H1 (cell line): ENCODE results near the gene CEP68. TPM values are rescaled to one million over a fixed set of nuclear protein-coding genes. Genes with fewer than 3 reads are reported as not detected.

Experiments
- CTCF ChIA-PET: fragments of 300-600 bp; sonication (Branson Sonifier 250); formaldehyde crosslinking; loops from one replicate; lab custom pipeline; 2021; ENCODE audit not compliant: partially characterized antibody; lab: Charles Lee
- POLR2A ChIA-PET: fragments of 300-600 bp; sonication (Branson Sonifier 250); formaldehyde crosslinking; loops from one replicate; lab custom pipeline; 2021; ENCODE audit warnings: inconsistent platforms; ENCODE audit not compliant: partially characterized antibody; lab: Charles Lee
- DNase-seq, 2 experiments: peaks; one replicate each; pipeline versions ENCODE4 v3.0.0 to v3.0.0-alpha.2; 2010 to 2022; ENCODE audit warnings: low spot score in 2 of 2, low read depth in 1 of 2, mixed read lengths in 1 of 2
- FAIRE-seq: peaks from 2 replicates; lab custom pipeline; 2011; peaks lifted over from hg19 to GRCh38; lab: Jason Lieb, UNC
- H2AFZ ChIP-seq: 2 replicates; pipeline ENCODE4 v1.8.1; 2012; ENCODE audit warnings: low read length, inconsistent platforms
- H2AK5ac ChIP-seq: 2 replicates; pipeline ENCODE4 v1.6.1; 2013; ENCODE audit warnings: low read depth, low read length
- H2BK120ac ChIP-seq: replicated peaks from 2 replicates; pipeline ENCODE3; 2013; ENCODE audit warnings: low read depth, low read length, inconsistent platforms
- H2BK12ac ChIP-seq: 2 replicates; pipeline ENCODE4 v1.6.1; 2013; ENCODE audit warnings: low read depth, low read length
- H2BK15ac ChIP-seq: 2 replicates; pipeline ENCODE4 v1.6.1; 2013; ENCODE audit warnings: low read length
- H2BK20ac ChIP-seq: 2 replicates; pipeline ENCODE4 v1.6.1; 2013; ENCODE audit warnings: low read length
- H2BK5ac ChIP-seq: 2 replicates; pipeline ENCODE4 v1.6.1; 2013; ENCODE audit warnings: low read depth, low read length
- H3K14ac ChIP-seq: 2 replicates; pipeline ENCODE4 v1.6.1; 2013; ENCODE audit warnings: inconsistent platforms; ENCODE audit not compliant: insufficient read length
- H3K18ac ChIP-seq: 2 replicates; pipeline ENCODE4 v1.6.1; 2013; ENCODE audit warnings: low read length; ENCODE audit errors: extremely low read depth
- H3K23ac ChIP-seq: 2 replicates; pipeline ENCODE4 v1.6.1; 2013; ENCODE audit warnings: inconsistent platforms; ENCODE audit not compliant: insufficient read length
- H3K23me2 ChIP-seq: 2 replicates; pipeline ENCODE4 v1.6.1; 2013; ENCODE audit warnings: low read depth, low read length
- H3K27ac ChIP-seq: 2 replicates; pipeline ENCODE4 v1.6.1; 2011; ENCODE audit warnings: low read depth, low read length, inconsistent platforms
- H3K27me3 ChIP-seq, 4 experiments: replicated peaks in 1 of 4; 1 replicate in 1 of 4; 2 replicates in 3 of 4; pipeline versions ENCODE4 v1.6.1 to v1.8.1; 2011 to 2013; ENCODE audit warnings: low read length in 3 of 4, mild to moderate bottlenecking in 3 of 4, inconsistent platforms in 2 of 4, mixed read lengths in 2 of 4, moderate library complexity in 1 of 4; ENCODE audit not compliant: control insufficient read depth in 3 of 4, insufficient read depth in 3 of 4; ENCODE audit errors: extremely low read depth in 1 of 4
- H3K36me3 ChIP-seq, 4 experiments: 2 replicates each; pipeline versions ENCODE4 v1.6.1 to v1.8.1; 2011 to 2013; ENCODE audit warnings: mild to moderate bottlenecking in 4 of 4, low read length in 3 of 4, moderate library complexity in 2 of 4, control low read depth in 1 of 4, inconsistent platforms in 1 of 4; ENCODE audit not compliant: insufficient read depth in 4 of 4, control insufficient read depth in 2 of 4
- H3K4ac ChIP-seq: replicated peaks from 2 replicates; pipeline ENCODE3; 2013; ENCODE audit warnings: low read length, low read depth, mixed read lengths, inconsistent platforms; ENCODE audit not compliant: insufficient read length
- H3K4me1 ChIP-seq, 4 experiments: replicated peaks in 1 of 4; 1 replicate in 1 of 4; 2 replicates in 3 of 4; pipeline versions ENCODE4 v1.6.1 to v1.8.1; 2011 to 2013; ENCODE audit warnings: low read length in 3 of 4, inconsistent platforms in 2 of 4, mixed read lengths in 1 of 4; ENCODE audit not compliant: insufficient read depth in 4 of 4, control insufficient read depth in 3 of 4
- H3K4me2 ChIP-seq, 2 experiments: 2 replicates each; pipeline versions ENCODE4 v1.6.1 to v1.8.1; 2011 to 2013; ENCODE audit warnings: low read depth in 2 of 2, low read length in 2 of 2, control low read depth in 1 of 2, inconsistent platforms in 1 of 2, mild to moderate bottlenecking in 1 of 2; ENCODE audit not compliant: insufficient read depth in 1 of 2
- H3K4me3 ChIP-seq, 4 experiments: fragments of 200-600, 300-600 bp in 1 of 4; sonication (generic), shearing (Covaris generic), sonication (Bioruptor Twin) in 1 of 4; 2 replicates each; pipeline versions ENCODE4 v1.5.1 to v1.8.1; 2011 to 2016; ENCODE audit warnings: low read length in 4 of 4, low read depth in 3 of 4, control low read depth in 2 of 4, inconsistent platforms in 2 of 4, mild to moderate bottlenecking in 2 of 4, mixed read lengths in 1 of 4, moderate library complexity in 1 of 4; ENCODE audit not compliant: insufficient read depth in 2 of 4; ENCODE audit errors: extremely low read depth in 1 of 4
- H3K56ac ChIP-seq: replicated peaks from 2 replicates; pipeline ENCODE3; 2013; ENCODE audit warnings: low read depth, mild to moderate bottlenecking, mixed read lengths, low read length, inconsistent platforms; ENCODE audit not compliant: insufficient read length
- H3K79me1 ChIP-seq: 2 replicates; pipeline ENCODE4 v1.6.1; 2013; ENCODE audit warnings: low read depth, low read length, control low read depth
- H3K79me2 ChIP-seq, 2 experiments: 2 replicates each; pipeline versions ENCODE4 v1.6.1 to v1.8.1; 2012 to 2013; ENCODE audit warnings: low read length in 2 of 2, mild to moderate bottlenecking in 2 of 2, inconsistent platforms in 1 of 2; ENCODE audit not compliant: insufficient read depth in 2 of 2, control insufficient read depth in 1 of 2
- H3K9ac ChIP-seq, 4 experiments: replicated peaks in 1 of 4; 1 replicate in 1 of 4; 2 replicates in 3 of 4; pipeline versions ENCODE4 v1.6.1 to v1.8.1; 2011 to 2013; ENCODE audit warnings: low read depth in 3 of 4, low read length in 3 of 4, control low read depth in 2 of 4, mild to moderate bottlenecking in 2 of 4, moderate library complexity in 2 of 4, inconsistent platforms in 1 of 4; ENCODE audit errors: extremely low read depth in 1 of 4
- H3K9me3 ChIP-seq, 2 experiments: 2 replicates each; pipeline versions ENCODE4 v1.6.1 to v1.8.1; 2012 to 2013; ENCODE audit warnings: mild to moderate bottlenecking in 2 of 2, moderate library complexity in 2 of 2, control low read depth in 1 of 2, inconsistent platforms in 1 of 2, low read depth in 1 of 2, low read length in 1 of 2, mixed read lengths in 1 of 2; ENCODE audit not compliant: insufficient read depth in 2 of 2
- H4K20me1 ChIP-seq, 2 experiments: replicated peaks in 1 of 2; 2 replicates each; pipeline versions ENCODE3 to v1.8.1; 2011 to 2013; ENCODE audit warnings: inconsistent platforms in 2 of 2, low read length in 2 of 2, mild to moderate bottlenecking in 1 of 2; ENCODE audit not compliant: insufficient read depth in 2 of 2, control insufficient read depth in 1 of 2
- H4K5ac ChIP-seq: 2 replicates; pipeline ENCODE4 v1.6.1; 2013; ENCODE audit warnings: low read length, low read depth, mixed read lengths, inconsistent platforms; ENCODE audit not compliant: insufficient read length
- H4K8ac ChIP-seq: 2 replicates; pipeline ENCODE4 v1.8.0; 2013; ENCODE audit warnings: mild to moderate bottlenecking, moderate library complexity, low read length, inconsistent platforms; ENCODE audit not compliant: insufficient read depth; ENCODE audit errors: extremely low read depth
- H4K91ac ChIP-seq: replicated peaks from 2 replicates; pipeline ENCODE3; 2013; ENCODE audit warnings: low read length, mixed read lengths, inconsistent platforms; ENCODE audit not compliant: insufficient read length
- ASH2L ChIP-seq: fragments of 200-600, 300-600 bp; sonication (generic); IDR thresholded peaks from one replicate; pipeline ENCODE4 v1.7.1; 2017; ENCODE audit warnings: low read length
- POLR2AphosphoS5 ChIP-seq: IDR thresholded peaks from 2 replicates; pipeline ENCODE4 v1.6.1; 2011; ENCODE audit warnings: low read depth, low read length
- SAP30 ChIP-seq: fragments of 300-600 bp; sonication (generic); IDR thresholded peaks from 2 replicates; pipeline ENCODE4 v1.7.1; 2012; ENCODE audit warnings: low read length, moderate library complexity, mild to moderate bottlenecking, inconsistent platforms; ENCODE audit not compliant: insufficient read depth, insufficient replicate concordance
- WGBS, 2 experiments: shearing (Covaris generic) in 1 of 2; methylation state at CpG; one replicate each; pipeline versions ENCODE4 v1.1.6 to v1.1.7; 2013 to 2015; ENCODE audit warnings: low lambda C conversion rate in 2 of 2, mixed read lengths in 2 of 2, inconsistent platforms in 1 of 2, low coverage in 1 of 2, missing lambda C conversion rate in 1 of 2; ENCODE audit not compliant: insufficient replicate concordance in 2 of 2, insufficient coverage in 1 of 2, insufficient read length in 1 of 2; ENCODE audit errors: extremely low coverage in 1 of 2, missing lambda C conversion rate in 1 of 2; 5-methylcytosine and 5-hydroxymethylcytosine counted together
- polyA plus RNA-seq, 7 experiments: library from polyadenylated mRNA; depleted of rRNA in 3 of 7; stranded (reverse) in 5 of 7; unstranded in 2 of 7; fragments of >200 nt in 5 of 7; fragments of 200-250 nt in 2 of 7; gene quantifications; 1 replicate in 5 of 7; 2 replicates in 1 of 7; 4 replicates in 1 of 7; pipeline versions ENCODE4 v1.2.1 to v1.2.3, GENCODE V29; 2011 to 2013; ENCODE audit warnings: missing spikeins in 2 of 7, mixed read lengths in 2 of 7
- total RNA-seq: library from RNA; stranded (reverse); fragmentation: NEBNext Ultra II Directional; extraction: Animal tissue kit (Norgen Biotek cat#: 25700); gene quantifications from 2 replicates; pipeline ENCODE4 v1.2.1, GENCODE V29; 2021

The CEP68 gene
- total and polyA plus RNA-seq, 2 of the 8 experiments (the other 6 are each of a cell fraction or from before 2014, with no cell fraction given), result 23.2 to 24.7 TPM

- peaks cover 5% of the 10 kb centered on the region; the same call in 1 of the 2 replicates for H3K23me2 ChIP-seq
- no peak overlapping the region for H2BK15ac ChIP-seq
- peak overlapping the region; percentile 84 for H4K5ac ChIP-seq
- H2AK5ac ChIP-seq, result no peak overlapping the region
- no peaks in the 10 kb centered on the region for H3K9me3 ChIP-seq
- peak overlapping the region; percentile 73 to 92 (median 90) for H3K9ac ChIP-seq
- no peak overlapping the region for H2BK120ac ChIP-seq
- POLR2A ChIA-PET, result interaction anchor here (1.0 to 2.6 kb wide), 9 partner anchors 10 to 98 kb away, joined by 3 to 19 read pairs (median 4); partner anchors contain the start of genes ACTR2 and CEP68
- H3K18ac ChIP-seq, result no peak overlapping the region; the same call in 1 of the 2 replicates
- no peak overlapping the region for H2BK12ac ChIP-seq
- H2BK5ac ChIP-seq, result peak overlapping the region; percentile 73
- CTCF ChIA-PET, result interaction anchor here (0.5 to 1.7 kb wide), 8 partner anchors 14 to 60 kb away, joined by 3 to 6 read pairs (median 3); no protein-coding TSS in a partner anchor
- DNase-seq, result no peak
- peak overlapping the region; percentile 84 for H3K56ac ChIP-seq
- H4K91ac ChIP-seq, result peak overlapping the region; percentile 74
- TF ChIP-seq POLR2AphosphoS5 (no peak), SAP30 (peak; percentile 54), ASH2L (peak; percentile 88)
- peak overlapping the region; percentile 98; the same call in 1 of the 2 replicates for H4K8ac ChIP-seq
- WGBS, 2 experiments, result 6% methylated on average over 21 of the region's 29 CpGs; no CpG with 5 or more reads in 1 of the 2 experiments
- peaks cover 13 to 51% of the 10 kb centered on the region in 2 experiments for H3K79me2 ChIP-seq
- H3K4me1 ChIP-seq, result peaks cover 0 to 5% (median 3%) of the 10 kb centered on the region in 4 experiments; a peak in 4 of 7 replicates
- H3K14ac ChIP-seq, result no peak overlapping the region
- H3K4me2 ChIP-seq, result peak overlapping the region; percentile 89 to 95
- no peak overlapping the region for H2AFZ ChIP-seq
- H4K20me1 ChIP-seq, result peaks cover 5 to 7% of the 10 kb centered on the region in 2 experiments
- no peaks in the 10 kb centered on the region for H3K27me3 ChIP-seq
- H2BK20ac ChIP-seq, result no peak overlapping the region
- no peak overlapping the region for H3K4ac ChIP-seq
- H3K36me3 ChIP-seq, result no peaks in the 10 kb centered on the region
- H3K79me1 ChIP-seq, result no peaks in the 10 kb centered on the region
- peak overlapping the region; percentile 83; the same call in 1 of the 2 replicates for H3K27ac ChIP-seq
- H3K4me3 ChIP-seq, result peak overlapping the region; percentile 90 to 92 (median 90)
- no peak overlapping the region for H3K23ac ChIP-seq
- no peak for FAIRE-seq
Measured at GRCh38 chr2:65129286-65129825, 73.1 kb downstream of the CEP68 start.
